ENCODE measurements around the gene LTA4H. TPM values are rescaled to one million over a fixed set of nuclear protein-coding genes. Genes with fewer than 3 reads are reported as not detected.

The LTA4H gene
- total RNA-seq, 1 experiment from 2014 or later = 118 TPM

- 0 out of 2 replicates have a peak, but pooled peaks cover 9% of the 10 kb centered on the region for H3K4me1 ChIP-seq (replicated peaks; ENCODE audit: insufficient read depth)
- peaks cover 36% of the 10 kb centered on the region for H3K36me3 ChIP-seq (ENCODE audit: low read depth)
- intact Hi-C loops (cut with micrococcal nuclease; ENCODE audit: unreplicated experiment) = no loop called here
- 0 out of 2 replicates have a peak, but pooled peaks cover 3% of the 10 kb centered on the region for H3F3A ChIP-seq (ENCODE audit: insufficient read depth, low read depth)
- H4K20me1 ChIP-seq (ENCODE audit: insufficient read depth) = peaks cover 15% of the 10 kb centered on the region; the same call in 1 of the 2 replicates
- no peaks in the 10 kb centered on the region for H3K27me3 ChIP-seq (ENCODE audit: insufficient read depth, low read depth)
- TF ChIP-seq EZH2 (IDR thresholded peaks at IDR 0.05; ENCODE audit: low read depth) = no peak
- H3K27ac ChIP-seq = no peak overlapping the region
- no peak overlapping the region for H3K4me2 ChIP-seq
- DNase-seq = no peak
- H3K4me3 ChIP-seq = no peak overlapping the region
- H3K9me2 ChIP-seq (ENCODE audit: insufficient read depth) = no peaks in the 10 kb centered on the region
- BruUV-seq (replicated peaks) = no TSS peak
- no peak overlapping the region for H2AFZ ChIP-seq
- ChIA-PET POLR2A (ENCODE audit: unreplicated experiment) (no interaction called here), CTCF (no interaction called here)
- H3K79me2 ChIP-seq (ENCODE audit: low read depth) = peaks cover 15% of the 10 kb centered on the region
- H3K9me3 ChIP-seq (ENCODE audit: insufficient read depth, low read depth) = no peaks in the 10 kb centered on the region
These were observed 9.1 kb downstream of the LTA4H start for GRCh38 chr12:96026331-96026730.

DNA sequence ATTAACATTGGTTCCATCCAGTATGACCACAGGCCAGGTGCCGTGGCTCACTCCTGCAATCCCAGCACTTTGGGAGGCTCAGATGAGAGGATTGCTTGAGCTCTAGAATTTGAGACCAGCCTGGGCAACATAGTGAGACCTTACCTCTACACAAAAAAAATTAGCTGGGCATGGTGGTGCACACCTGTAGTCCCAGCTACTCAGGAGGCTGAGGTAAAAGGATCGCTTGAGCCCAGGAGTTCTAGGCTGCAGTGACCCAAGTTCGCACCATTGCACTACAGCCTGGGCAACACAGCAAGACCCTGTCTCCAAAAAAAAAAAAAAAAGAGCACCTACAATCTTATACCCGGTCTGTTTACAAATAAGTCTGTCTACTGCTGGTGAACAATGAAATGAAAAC, 9.9 kb downstream of the LTA4H start:
- Histone ChIP-seq H3K4me1 (replicated peaks; ENCODE audit: insufficient read depth) (0 out of 2 replicates have a peak, but pooled peaks cover 5% of the 10 kb centered on the region), H3K4me3 (no peak overlapping the region), H3K9me3 (ENCODE audit: insufficient read depth, low read depth) (no peaks in the 10 kb centered on the region), H3K27me3 (ENCODE audit: insufficient read depth, low read depth) (no peaks in the 10 kb centered on the region), H3K79me2 (ENCODE audit: low read depth) (peaks cover 9% of the 10 kb centered on the region), H3K9me2 (ENCODE audit: insufficient read depth) (no peaks in the 10 kb centered on the region), H3K36me3 (ENCODE audit: low read depth) (peaks cover 36% of the 10 kb centered on the region), H2AFZ (no peak overlapping the region), H4K20me1 (ENCODE audit: insufficient read depth) (peaks cover 9% of the 10 kb centered on the region; the same call in 1 of the 2 replicates), H3F3A (ENCODE audit: insufficient read depth, low read depth) (0 out of 2 replicates have a peak, but pooled peaks cover 3% of the 10 kb centered on the region), H3K27ac (no peak overlapping the region), H3K4me2 (no peak overlapping the region)
- ChIA-PET CTCF (no interaction called here), POLR2A (ENCODE audit: unreplicated experiment) (no interaction called here)
- intact Hi-C loops (cut with micrococcal nuclease; ENCODE audit: unreplicated experiment) = no loop called here
- no TSS peak for BruUV-seq (replicated peaks)
- no peak for DNase-seq
- TF ChIP-seq EZH2 (IDR thresholded peaks at IDR 0.05; ENCODE audit: low read depth) (no peak), CTCF (conservative IDR thresholded peaks at IDR 0.05) (no peak)

- no TSS peak for BruUV-seq (replicated peaks)
- DNase-seq = no peak
- ChIA-PET CTCF (interaction anchor here (0.6 kb wide), 1 partner anchor 13 kb away, joined by 3 read pairs; no protein-coding TSS in a partner anchor), POLR2A (ENCODE audit: unreplicated experiment) (interaction anchor here (0.6 kb wide), 1 partner anchor 53 kb away, joined by 4 read pairs; no protein-coding TSS in a partner anchor)
- no peaks in the 10 kb centered on the region for H3K9me3 ChIP-seq (ENCODE audit: insufficient read depth, low read depth)
- no peaks in the 10 kb centered on the region for H3K27me3 ChIP-seq (ENCODE audit: insufficient read depth, low read depth)
- H3K27ac ChIP-seq = no peak overlapping the region
- H3K4me3 ChIP-seq = no peak overlapping the region
- H3K9me2 ChIP-seq (ENCODE audit: insufficient read depth) = no peaks in the 10 kb centered on the region
- no peaks in the 10 kb centered on the region for H3F3A ChIP-seq (ENCODE audit: insufficient read depth, low read depth)
- no peak overlapping the region for H2AFZ ChIP-seq
- no peak overlapping the region for H3K4me2 ChIP-seq
- H3K4me1 ChIP-seq (replicated peaks; ENCODE audit: insufficient read depth) = no peaks in the 10 kb centered on the region
- 0 out of 2 replicates have a peak, but pooled peaks cover 8% of the 10 kb centered on the region for H4K20me1 ChIP-seq (ENCODE audit: insufficient read depth)
- intact Hi-C loops (cut with micrococcal nuclease; ENCODE audit: unreplicated experiment) = no loop called here
- H3K36me3 ChIP-seq (ENCODE audit: low read depth) = peaks cover 34% of the 10 kb centered on the region
- TF ChIP-seq CTCF (conservative IDR thresholded peaks at IDR 0.05) = no peak
- no peak for TF ChIP-seq EZH2 (IDR thresholded peaks at IDR 0.05; ENCODE audit: low read depth)
- H3K79me2 ChIP-seq (ENCODE audit: low read depth) = no peaks in the 10 kb centered on the region
These were observed 14.9 kb downstream of the LTA4H start for GRCh38 chr12:96020314-96021003.

Measured in PC-9 (cell line).